ENCODE data around the gene ST3GAL5.
"Not testable (repeated sequence)": the region's sequence is repeated elsewhere in the genome, so short reads cannot be mapped to it uniquely, and the experiment has no call there.

The ST3GAL5 gene

GRCh38 chr2:85847051-85847588 lies 41.7 kb downstream of the ST3GAL5 start:
- peak overlapping the region; percentile 3 for H3K27ac Mint-ChIP-seq
- H3K4me1 Mint-ChIP-seq, result peaks cover 48% of the 10 kb centered on the region
- H3K36me3 Mint-ChIP-seq, result peaks cover 17% of the 10 kb centered on the region
- H3K9me3 Mint-ChIP-seq, result no peaks in the 10 kb centered on the region
- H3K27me3 Mint-ChIP-seq, result no peaks in the 10 kb centered on the region
- no peak overlapping the region for H3K4me3 Mint-ChIP-seq

- no peak overlapping the region for H3K27ac Mint-ChIP-seq
- peaks cover 43% of the 10 kb centered on the region for H3K4me1 Mint-ChIP-seq
- H3K9me3 Mint-ChIP-seq, result no peaks in the 10 kb centered on the region
- H3K36me3 Mint-ChIP-seq, result peaks cover 23% of the 10 kb centered on the region
- H3K4me3 Mint-ChIP-seq, result no peak overlapping the region
- H3K27me3 Mint-ChIP-seq, result no peaks in the 10 kb centered on the region
Measured at GRCh38 chr2:85846411-85846810, 42.4 kb downstream of the ST3GAL5 start.

GRCh38 chr2:85844486-85844885 lies 44.3 kb downstream of the ST3GAL5 start:
- H3K4me1 Mint-ChIP-seq, result peaks cover 27% of the 10 kb centered on the region
- no peak overlapping the region for H3K27ac Mint-ChIP-seq
- H3K9me3 Mint-ChIP-seq, result no peaks in the 10 kb centered on the region
- H3K27me3 Mint-ChIP-seq, result no peaks in the 10 kb centered on the region
- H3K4me3 Mint-ChIP-seq, result no peak overlapping the region
- H3K36me3 Mint-ChIP-seq, result peaks cover 26% of the 10 kb centered on the region

GRCh38 chr2:85843543-85843942 lies 45.2 kb downstream of the ST3GAL5 start:
- H3K4me3 Mint-ChIP-seq, result no peak overlapping the region
- H3K27ac Mint-ChIP-seq, result no peak overlapping the region
- no peaks in the 10 kb centered on the region for H3K9me3 Mint-ChIP-seq
- peaks cover 26% of the 10 kb centered on the region for H3K36me3 Mint-ChIP-seq
- peaks cover 31% of the 10 kb centered on the region for H3K4me1 Mint-ChIP-seq
- H3K27me3 Mint-ChIP-seq, result no peaks in the 10 kb centered on the region

- no peaks in the 10 kb centered on the region for H3K27me3 Mint-ChIP-seq
- H3K9me3 Mint-ChIP-seq, result peaks cover 5% of the 10 kb centered on the region
- H3K36me3 Mint-ChIP-seq, result peaks cover 25% of the 10 kb centered on the region
- H3K4me3 Mint-ChIP-seq, result no peak overlapping the region
- peaks cover 16% of the 10 kb centered on the region for H3K4me1 Mint-ChIP-seq
- no peak overlapping the region for H3K27ac Mint-ChIP-seq
Measured at GRCh38 chr2:85840091-85840490, 48.7 kb downstream of the ST3GAL5 start.

- Mint-ChIP-seq H3K27ac (peak overlapping the region; percentile 35), H3K4me1 (peaks cover 16% of the 10 kb centered on the region)
Measured at GRCh38 chr2:85839461-85839860, 49.3 kb downstream of the ST3GAL5 start.

GRCh38 chr2:85838641-85839040 lies 50.1 kb downstream of the ST3GAL5 start:
- no peaks in the 10 kb centered on the region for H3K27me3 Mint-ChIP-seq
- peaks cover 10% of the 10 kb centered on the region for H3K9me3 Mint-ChIP-seq
- H3K27ac Mint-ChIP-seq, result peak overlapping the region; percentile 69
- no peak overlapping the region for H3K4me3 Mint-ChIP-seq
- peaks cover 17% of the 10 kb centered on the region for H3K4me1 Mint-ChIP-seq
- H3K36me3 Mint-ChIP-seq, result peaks cover 20% of the 10 kb centered on the region

More at GRCh38 chr2:85839461-85839860, 49.3 kb downstream of the ST3GAL5 start:
- Mint-ChIP-seq H3K4me3 (no peak overlapping the region), H3K36me3 (peaks cover 22% of the 10 kb centered on the region), H3K9me3 (peaks cover 10% of the 10 kb centered on the region), H3K27me3 (no peaks in the 10 kb centered on the region)

- Mint-ChIP-seq H3K9me3 (peaks cover 10% of the 10 kb centered on the region), H3K27ac (no peak overlapping the region), H3K4me1 (peaks cover 21% of the 10 kb centered on the region), H3K27me3 (no peaks in the 10 kb centered on the region), H3K36me3 (peaks cover 15% of the 10 kb centered on the region), H3K4me3 (no peak overlapping the region)
Measured at GRCh38 chr2:85838181-85838580, 50.6 kb downstream of the ST3GAL5 start.

GRCh38 chr2:85834466-85834865 lies 54.3 kb downstream of the ST3GAL5 start:
- Mint-ChIP-seq H3K4me3 (no peak overlapping the region), H3K27me3 (no peaks in the 10 kb centered on the region), H3K4me1 (peaks cover 21% of the 10 kb centered on the region), H3K36me3 (peaks cover 1% of the 10 kb centered on the region), H3K27ac (no peak overlapping the region), H3K9me3 (peaks cover 10% of the 10 kb centered on the region)

GRCh38 chr2:85831735-85832134 lies 57.1 kb downstream of the ST3GAL5 start:
- no peak overlapping the region for H3K4me3 Mint-ChIP-seq
- no peaks in the 10 kb centered on the region for H3K27me3 Mint-ChIP-seq
- H3K36me3 Mint-ChIP-seq, result peaks cover 1% of the 10 kb centered on the region
- H3K27ac Mint-ChIP-seq, result no peak overlapping the region
- H3K4me1 Mint-ChIP-seq, result peaks cover 27% of the 10 kb centered on the region
- peaks cover 10% of the 10 kb centered on the region for H3K9me3 Mint-ChIP-seq

GRCh38 chr2:85830645-85831044 lies 58.1 kb downstream of the ST3GAL5 start:
- no peak overlapping the region for H3K27ac Mint-ChIP-seq

GRCh38 chr2:85829394-85829793 lies 59.4 kb downstream of the ST3GAL5 start:
- H3K27ac Mint-ChIP-seq, H3K36me3 Mint-ChIP-seq, H3K9me3 Mint-ChIP-seq, H3K27me3 Mint-ChIP-seq, H3K4me3 Mint-ChIP-seq: not testable (repeated sequence)
- H3K4me1 Mint-ChIP-seq, result peaks cover 27% of the 10 kb centered on the region

More at GRCh38 chr2:85830645-85831044, 58.1 kb downstream of the ST3GAL5 start:
- Mint-ChIP-seq H3K4me1 (peaks cover 27% of the 10 kb centered on the region), H3K4me3 (no peak overlapping the region), H3K9me3 (peaks cover 10% of the 10 kb centered on the region), H3K27me3 (no peaks in the 10 kb centered on the region), H3K36me3 (peaks cover 1% of the 10 kb centered on the region)

- H3K9me3 Mint-ChIP-seq, result no peaks in the 10 kb centered on the region
- H3K27ac Mint-ChIP-seq, result no peak overlapping the region
- no peaks in the 10 kb centered on the region for H3K36me3 Mint-ChIP-seq
- no peak overlapping the region for H3K4me3 Mint-ChIP-seq
- H3K27me3 Mint-ChIP-seq, result no peaks in the 10 kb centered on the region
- peaks cover 27% of the 10 kb centered on the region for H3K4me1 Mint-ChIP-seq
Measured at GRCh38 chr2:85828725-85829124, 60.1 kb downstream of the ST3GAL5 start.

- H3K4me1 Mint-ChIP-seq, result peaks cover 20% of the 10 kb centered on the region
- H3K36me3 Mint-ChIP-seq, result no peaks in the 10 kb centered on the region
- H3K27me3 Mint-ChIP-seq, result no peaks in the 10 kb centered on the region
- peak overlapping the region; percentile 42 for H3K27ac Mint-ChIP-seq
- no peak overlapping the region for H3K4me3 Mint-ChIP-seq
- no peaks in the 10 kb centered on the region for H3K9me3 Mint-ChIP-seq
Measured at GRCh38 chr2:85827879-85828569, 60.8 kb downstream of the ST3GAL5 start.

- Mint-ChIP-seq H3K36me3 (no peaks in the 10 kb centered on the region), H3K4me3 (no peak overlapping the region), H3K9me3 (no peaks in the 10 kb centered on the region), H3K4me1 (peaks cover 19% of the 10 kb centered on the region), H3K27me3 (no peaks in the 10 kb centered on the region), H3K27ac (no peak overlapping the region)
Measured at GRCh38 chr2:85826990-85827878, 61.6 kb downstream of the ST3GAL5 start.

GRCh38 chr2:85823951-85824350 lies 64.8 kb downstream of the ST3GAL5 start:
- H3K27ac Mint-ChIP-seq, result no peak overlapping the region
- no peaks in the 10 kb centered on the region for H3K36me3 Mint-ChIP-seq
- no peaks in the 10 kb centered on the region for H3K27me3 Mint-ChIP-seq
- H3K9me3 Mint-ChIP-seq, result no peaks in the 10 kb centered on the region
- H3K4me3 Mint-ChIP-seq, result no peak overlapping the region
- H3K4me1 Mint-ChIP-seq, result peaks cover 15% of the 10 kb centered on the region
